Retinal pigment epithelial cell (primary cell): ENCODE data around the gene ARSI.

Experiments used
- DNase-seq: peaks from one replicate; pipeline ENCODE4 v3.0.0-alpha.2; 2010; ENCODE audit warnings: low read depth
- H3K4me3 ChIP-seq: 2 replicates; pipeline ENCODE4 v1.5.1; 2011; ENCODE audit warnings: mild to moderate bottlenecking, low read length, control low read depth, moderate library complexity
- CTCF ChIP-seq: conservative IDR thresholded peaks from 2 replicates; pipeline ENCODE4 v1.5.1; 2011; ENCODE audit warnings: low read depth, low read length, control low read depth, inconsistent platforms

ARSI gene

GRCh38 chr5:150321211-150321610 lies 18.5 kb upstream of the ARSI start:
- DNase-seq: no peak
- no peak overlapping the region for H3K4me3 ChIP-seq
- TF ChIP-seq CTCF: no peak

GRCh38 chr5:150320044-150320613 lies 17.4 kb upstream of the ARSI start:
- TF ChIP-seq CTCF: no peak
- DNase-seq: peak; percentile 100
- no peak overlapping the region for H3K4me3 ChIP-seq

- TF ChIP-seq CTCF: no peak
- no peak for DNase-seq
Observed at GRCh38 chr5:150319484-150319790, 16.7 kb upstream of the ARSI start.

GRCh38 chr5:150318613-150319483 lies 16.1 kb upstream of the ARSI start:
- no peak for TF ChIP-seq CTCF
- DNase-seq: no peak
- H3K4me3 ChIP-seq: no peak overlapping the region

More at GRCh38 chr5:150319484-150319790, 16.7 kb upstream of the ARSI start:
- no peak overlapping the region for H3K4me3 ChIP-seq

GRCh38 chr5:150317048-150318003 lies 14.6 kb upstream of the ARSI start:
- no peak for TF ChIP-seq CTCF
- peak; percentile 99 for DNase-seq
- no peak overlapping the region for H3K4me3 ChIP-seq

GRCh38 chr5:150316320-150316719 lies 13.6 kb upstream of the ARSI start:
- DNase-seq: no peak
- H3K4me3 ChIP-seq: no peak overlapping the region
- no peak for TF ChIP-seq CTCF
